GM19035 (cell line): ENCODE results near the gene EPHA6.

Experiments
- ATAC-seq: cut with Tn5 transposase; IDR thresholded peaks from one replicate; pipeline ENCODE4 v1.9.1; 2021; ENCODE audit not compliant: unreplicated experiment

Gene EPHA6

DNA sequence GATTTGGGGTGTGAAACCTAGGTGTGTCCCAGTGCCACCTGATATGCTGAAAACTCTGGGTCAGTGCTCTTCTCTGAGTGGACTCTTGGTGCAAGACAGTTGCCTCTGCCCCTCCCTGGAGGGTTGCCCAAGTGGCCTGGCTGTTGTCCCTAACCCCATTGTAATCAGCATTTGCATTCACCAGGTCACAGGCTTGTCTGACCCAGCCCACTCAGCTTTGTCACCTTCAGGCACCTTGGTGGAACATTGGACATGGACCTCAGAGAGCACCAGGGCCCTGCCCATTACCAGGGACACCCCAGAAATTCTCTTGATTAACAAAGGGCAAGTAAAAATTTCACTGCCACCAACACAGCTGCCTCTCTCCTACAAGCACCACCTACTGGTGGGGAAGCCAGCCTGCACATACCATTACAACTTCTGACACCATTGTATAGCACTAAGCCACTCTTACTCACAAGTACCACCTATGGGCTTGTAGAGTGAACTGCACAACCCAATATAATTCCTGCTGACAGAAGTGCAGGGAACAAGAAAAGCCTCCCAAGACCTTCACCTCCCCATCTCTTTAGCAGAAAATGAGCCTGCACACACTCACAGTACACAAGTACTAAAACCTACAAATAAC lies 324.6 kb downstream of the EPHA6 start:
- no peak for ATAC-seq

DNA sequence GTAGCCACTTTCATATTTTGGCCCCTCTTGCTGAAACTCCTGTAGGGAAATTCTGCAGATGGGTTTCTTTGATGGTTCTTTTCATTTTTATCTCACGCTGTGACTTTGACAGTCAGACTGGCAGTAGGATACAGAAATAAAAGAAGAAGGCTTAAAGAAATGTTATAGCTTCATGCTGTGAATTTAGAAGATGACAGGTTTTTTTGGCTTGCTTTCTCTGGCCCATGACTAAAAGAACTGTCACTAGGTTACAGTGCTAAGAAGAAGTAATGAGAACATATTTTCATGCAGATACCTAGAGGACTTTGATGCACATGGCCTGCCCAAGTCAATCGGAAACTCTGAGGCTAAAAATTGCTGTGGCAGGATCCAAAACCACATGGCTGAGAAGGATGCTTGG lies 334.5 kb downstream of the EPHA6 start:
- ATAC-seq, result no peak

DNA sequence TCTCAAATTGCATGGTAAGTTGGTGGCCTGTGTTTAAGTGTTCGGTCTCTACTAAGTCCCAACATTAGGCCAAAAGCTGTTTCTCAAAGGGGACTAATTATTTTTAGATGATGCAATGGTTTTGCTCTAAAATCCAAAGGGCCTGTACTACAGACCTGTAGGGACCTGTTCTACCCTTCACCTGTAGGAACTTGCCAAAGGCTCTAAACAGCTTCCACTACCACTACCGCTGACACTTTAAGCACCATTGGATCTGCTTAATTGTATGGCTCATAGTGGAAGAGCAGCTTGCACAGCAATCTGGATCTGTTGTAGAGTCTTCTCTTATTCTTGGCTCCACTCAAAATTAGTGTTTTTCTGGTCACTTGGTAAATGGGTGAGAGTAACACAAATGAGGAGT lies 346.8 kb downstream of the EPHA6 start:
- no peak for ATAC-seq

DNA sequence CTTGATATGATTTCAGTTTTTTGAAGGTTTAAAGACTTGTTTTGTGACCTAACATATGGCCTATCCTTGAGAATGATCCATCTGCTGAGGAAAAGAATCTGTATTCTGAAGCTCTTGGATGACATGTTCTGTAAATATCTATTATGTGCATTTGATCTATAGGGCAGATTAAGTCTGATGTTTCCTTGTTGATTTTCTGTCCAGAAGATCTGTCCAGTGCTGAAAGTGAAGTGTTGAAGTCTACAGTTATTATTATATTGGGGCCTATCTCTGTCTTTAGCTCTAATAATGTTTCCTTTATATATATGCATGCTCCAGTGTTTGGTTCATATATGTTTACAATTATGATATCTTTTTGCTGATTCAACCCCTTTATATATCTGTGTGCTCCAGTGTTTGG lies 362.8 kb downstream of the EPHA6 start:
- no peak for ATAC-seq

DNA sequence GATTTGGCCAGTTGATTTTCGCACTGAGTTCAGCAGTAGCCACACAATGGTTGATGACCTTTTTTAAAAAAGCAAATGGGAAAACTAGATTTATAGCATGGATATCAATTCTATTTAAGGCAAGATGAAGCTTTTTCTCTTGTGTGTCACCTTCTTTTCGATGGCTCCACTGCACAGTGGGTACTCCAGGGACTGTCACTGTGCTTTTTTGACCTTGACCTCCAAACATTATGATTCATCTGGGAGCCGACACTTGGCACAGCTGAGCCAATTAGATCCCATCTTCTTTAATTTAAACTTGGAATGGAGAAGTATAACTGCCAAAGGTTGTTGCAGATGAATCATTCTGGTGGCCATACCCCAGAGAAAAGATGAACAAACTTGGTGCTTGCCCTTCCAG lies 367.3 kb downstream of the EPHA6 start:
- no peak for ATAC-seq

DNA sequence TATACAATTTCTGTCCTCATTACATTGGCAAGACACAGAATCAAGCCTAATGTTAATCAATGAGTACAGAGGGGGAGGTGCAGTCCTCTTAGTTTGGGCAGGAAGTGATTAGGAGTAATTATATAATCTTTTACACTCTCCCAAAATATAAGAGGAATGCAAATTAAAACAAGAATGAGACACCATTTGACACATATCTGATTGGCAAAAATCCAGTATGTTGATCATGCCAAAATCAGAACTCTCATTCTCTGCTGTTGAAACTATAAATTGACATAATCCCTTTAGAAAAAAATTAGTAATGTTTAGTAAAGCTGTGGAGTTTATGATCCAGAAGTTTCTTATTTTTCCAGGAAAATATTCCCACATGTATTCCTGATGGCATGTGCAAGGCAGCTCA lies 373.4 kb downstream of the EPHA6 start:
- ATAC-seq, result no peak

DNA sequence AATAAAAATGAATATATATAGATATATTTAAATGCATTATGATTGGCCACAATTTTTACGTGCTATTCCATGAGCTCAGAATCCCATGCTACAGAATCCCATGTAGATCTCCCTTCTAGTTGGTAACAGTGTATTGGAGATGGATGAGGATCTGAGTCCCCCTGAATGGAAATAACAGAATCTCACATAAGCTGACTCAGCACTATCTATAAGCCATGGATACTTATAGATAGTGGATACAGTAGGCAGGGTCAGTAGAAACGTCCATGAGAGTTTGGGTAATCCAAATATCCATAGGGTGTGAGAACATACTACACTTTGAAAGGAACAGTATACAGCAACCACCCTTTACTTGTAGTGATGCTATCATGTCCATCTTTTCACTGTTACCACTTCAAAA lies 375.4 kb downstream of the EPHA6 start:
- no peak for ATAC-seq

DNA sequence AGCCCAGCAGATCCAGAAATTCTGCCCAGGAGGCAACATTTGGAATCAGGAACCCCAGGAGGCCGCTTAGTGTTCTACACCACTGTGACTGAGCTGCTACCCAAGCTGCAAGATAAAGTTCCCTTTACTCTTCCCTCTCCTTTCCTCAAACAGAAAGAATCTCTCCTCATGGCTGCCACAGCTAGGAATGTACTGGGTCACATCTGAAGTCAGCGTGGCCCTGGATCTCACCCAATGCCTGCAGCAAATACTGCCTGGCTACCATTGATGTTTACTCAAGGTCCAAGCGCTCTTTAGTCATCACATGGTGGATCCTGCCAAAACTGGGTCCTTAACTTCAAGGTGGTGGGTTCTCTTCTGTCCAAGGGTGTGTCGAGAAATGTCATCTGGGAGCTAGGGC lies 382.7 kb downstream of the EPHA6 start:
- no peak for ATAC-seq

DNA sequence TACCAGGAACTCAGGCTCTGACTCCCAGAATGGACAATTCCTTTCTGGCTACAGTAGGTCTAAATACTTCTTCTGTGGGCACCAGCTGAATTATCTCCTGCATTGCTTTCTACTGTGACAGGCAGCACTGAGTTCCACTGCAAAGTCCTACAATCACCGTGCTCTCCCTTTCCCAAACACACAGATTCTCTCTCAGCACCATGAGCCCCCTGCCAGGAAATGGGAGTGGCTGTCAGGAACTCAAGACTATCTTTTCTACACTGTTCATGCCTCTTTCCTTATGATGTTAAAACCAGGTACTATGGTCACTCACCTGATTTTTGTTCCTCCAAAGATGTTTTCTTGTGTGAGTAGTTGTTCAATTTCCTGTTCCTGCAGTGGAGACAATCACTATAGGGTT lies 383.4 kb downstream of the EPHA6 start:
- ATAC-seq, result no peak

DNA sequence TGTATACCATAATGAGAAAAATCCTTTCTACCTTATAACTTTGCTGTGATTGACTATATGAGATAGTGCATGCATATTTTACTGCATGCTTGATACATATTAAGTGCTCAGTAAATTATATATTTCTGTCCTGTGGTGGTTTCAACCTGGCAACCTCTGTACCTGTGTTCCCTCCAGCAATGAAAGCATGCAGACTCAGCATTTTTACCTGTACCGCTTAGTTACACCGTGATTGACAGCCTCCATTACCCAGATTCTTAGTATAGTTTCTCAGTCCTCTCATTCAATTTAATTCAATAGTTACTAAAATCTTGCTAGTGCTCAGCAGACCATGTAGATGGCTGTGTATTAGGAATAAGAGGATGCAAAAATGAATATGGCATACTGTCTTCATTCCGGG lies 386.0 kb downstream of the EPHA6 start:
- ATAC-seq, result no peak

DNA sequence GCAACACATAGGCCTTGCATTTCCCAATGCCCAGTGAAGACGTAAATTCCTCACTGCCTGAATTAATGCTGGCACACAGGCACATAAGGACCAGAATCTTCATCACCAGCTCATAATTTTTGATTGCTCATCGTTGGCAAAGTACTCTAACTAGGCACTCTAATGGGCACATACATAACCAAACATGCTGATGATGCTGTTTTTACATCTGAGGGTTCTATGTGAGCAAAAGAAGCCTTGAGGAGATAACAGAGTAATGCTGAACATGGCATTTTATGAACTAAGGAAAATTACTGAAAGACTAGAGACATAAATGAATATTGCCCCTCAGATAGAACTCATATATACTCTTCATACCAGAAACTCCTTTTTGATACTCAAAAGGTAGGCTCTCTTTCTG lies 387.4 kb downstream of the EPHA6 start:
- ATAC-seq, result no peak

DNA sequence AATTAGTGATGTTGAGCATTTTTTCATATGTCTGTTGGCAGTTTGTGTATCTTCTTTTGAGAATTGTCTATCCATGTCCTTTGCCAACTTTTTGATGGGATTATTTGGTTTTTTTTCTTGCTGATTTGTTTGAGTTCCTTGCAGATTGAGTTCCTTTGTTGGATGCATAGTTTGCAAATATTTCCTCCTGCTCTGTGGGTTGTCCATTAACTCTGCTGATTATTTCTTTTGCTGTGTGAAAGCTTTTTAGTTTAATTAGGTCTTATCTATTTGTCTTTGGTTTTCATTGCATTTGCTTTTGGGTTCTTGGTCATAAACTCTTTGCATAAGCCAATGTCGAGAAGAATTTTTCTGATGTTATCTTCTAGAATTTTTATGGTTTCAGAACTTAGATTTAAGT lies 414.6 kb downstream of the EPHA6 start:
- no peak for ATAC-seq

DNA sequence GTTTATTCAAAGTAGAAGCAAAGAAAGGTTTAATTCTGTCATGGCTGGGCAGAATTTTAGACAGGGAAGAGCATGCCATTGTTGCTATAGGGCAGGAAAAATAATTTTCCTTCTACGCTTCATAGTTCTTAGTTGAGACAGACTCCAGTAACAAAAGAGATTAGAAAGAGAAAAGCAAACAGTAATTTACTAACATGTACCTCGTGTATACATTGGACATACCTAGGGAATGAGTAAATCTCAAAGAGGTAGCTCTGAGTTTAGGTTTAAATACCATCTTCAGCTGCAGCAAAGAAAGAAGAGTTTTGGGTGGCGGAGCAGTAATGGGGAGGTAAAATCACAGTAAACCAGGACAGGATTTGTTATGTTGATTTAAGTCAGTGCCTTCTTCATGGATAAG lies 416.1 kb downstream of the EPHA6 start:
- ATAC-seq, result no peak

DNA sequence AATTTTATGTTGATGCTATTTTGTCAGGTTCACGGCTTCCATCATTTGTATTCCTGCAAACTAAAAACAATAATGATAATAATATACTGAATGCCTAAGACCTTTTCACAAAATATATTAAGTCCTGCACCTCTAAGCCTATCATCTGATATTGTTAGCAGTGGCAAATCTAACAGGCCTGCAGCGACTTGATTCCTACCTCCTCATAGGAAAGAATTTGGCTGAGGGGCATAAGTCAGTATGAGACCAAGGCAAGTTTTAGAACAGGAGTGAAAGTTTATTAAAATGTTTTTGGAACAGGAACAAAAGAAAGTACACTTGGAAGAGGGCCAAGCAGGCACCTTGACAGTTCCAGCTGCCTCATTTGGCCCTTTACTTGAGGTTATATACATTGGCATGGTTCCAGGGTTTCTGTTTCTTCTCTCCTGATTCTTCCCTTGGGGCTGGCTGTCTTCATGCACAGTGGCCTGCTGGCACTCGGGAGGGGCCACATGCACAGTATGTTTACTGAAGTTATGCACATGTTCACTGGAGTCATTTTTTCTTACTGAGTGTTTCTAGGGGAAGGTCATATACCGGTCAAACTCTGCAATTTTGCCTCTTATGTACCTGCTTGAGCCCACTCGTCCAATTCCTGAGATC lies 418.1 kb downstream of the EPHA6 start:
- ATAC-seq, result no peak

DNA sequence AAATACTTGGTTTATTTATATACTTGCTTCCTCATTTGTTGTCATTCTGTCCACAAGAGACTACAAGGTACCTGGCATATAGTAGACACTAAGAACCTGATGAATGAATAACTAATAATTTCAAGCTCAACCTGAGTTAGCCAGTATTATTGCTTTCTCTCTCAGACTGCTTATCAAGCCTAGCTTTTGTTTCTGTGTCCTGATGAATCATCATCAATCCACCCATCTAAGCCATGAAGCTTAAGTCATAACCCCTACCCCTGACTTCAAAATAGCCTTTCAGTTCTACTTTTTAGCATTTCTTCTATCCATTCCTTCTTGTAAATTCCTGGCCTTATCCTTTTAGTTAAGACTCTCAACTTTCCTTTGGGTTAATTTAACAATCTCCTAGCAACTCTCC lies 420.8 kb downstream of the EPHA6 start:
- no peak for ATAC-seq

DNA sequence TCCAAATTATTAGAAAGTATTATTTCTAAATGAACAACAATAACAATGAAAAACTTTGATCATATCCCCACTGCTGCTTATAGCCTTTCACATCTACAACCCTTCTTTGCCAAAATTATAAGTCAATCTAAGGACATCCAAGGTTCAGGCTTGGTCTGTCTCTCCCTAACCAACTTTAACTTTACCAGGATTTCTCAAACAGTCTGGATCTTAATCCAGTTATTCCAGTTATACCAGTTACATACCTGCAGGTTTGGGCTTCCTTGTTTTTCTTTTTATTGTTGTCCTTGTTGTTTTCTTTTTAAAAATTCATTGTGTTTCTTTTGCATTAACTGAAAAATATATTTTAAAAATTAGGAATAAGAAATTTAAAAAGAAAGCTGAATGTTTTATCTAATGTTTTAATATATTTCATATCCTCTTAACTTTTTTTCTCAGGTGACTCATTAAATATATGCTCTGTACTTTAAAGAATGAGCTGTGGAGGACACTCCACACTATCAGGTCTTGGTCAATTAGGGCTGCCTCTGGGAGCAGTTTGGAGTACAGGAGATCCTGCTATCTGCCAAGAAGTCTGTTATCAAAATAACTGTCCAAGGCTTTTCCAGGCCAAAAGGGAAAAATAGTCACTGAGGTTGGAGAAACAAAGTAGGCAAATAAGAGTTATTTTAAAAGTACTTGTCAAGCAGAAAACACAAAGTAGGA lies 421.4 kb downstream of the EPHA6 start:
- no peak for ATAC-seq

DNA sequence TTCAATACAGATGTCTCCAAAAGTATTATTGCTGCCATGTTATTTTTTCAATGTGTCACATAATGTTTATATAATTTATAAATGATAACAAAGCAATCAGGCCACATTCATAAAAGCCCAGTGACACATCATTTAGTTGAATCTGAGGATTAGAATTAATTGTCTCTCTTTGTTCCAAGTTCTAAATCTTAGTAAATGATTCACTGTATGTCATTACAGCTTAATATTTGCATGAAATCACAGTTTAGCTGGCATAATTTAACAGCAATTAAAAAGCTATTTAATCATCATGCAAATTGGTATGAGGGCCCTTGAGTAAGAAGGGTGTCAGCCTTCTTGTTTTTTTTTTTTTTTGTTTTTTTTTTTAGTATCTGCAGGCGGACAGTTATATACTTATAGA lies 427.0 kb downstream of the EPHA6 start:
- no peak for ATAC-seq

DNA sequence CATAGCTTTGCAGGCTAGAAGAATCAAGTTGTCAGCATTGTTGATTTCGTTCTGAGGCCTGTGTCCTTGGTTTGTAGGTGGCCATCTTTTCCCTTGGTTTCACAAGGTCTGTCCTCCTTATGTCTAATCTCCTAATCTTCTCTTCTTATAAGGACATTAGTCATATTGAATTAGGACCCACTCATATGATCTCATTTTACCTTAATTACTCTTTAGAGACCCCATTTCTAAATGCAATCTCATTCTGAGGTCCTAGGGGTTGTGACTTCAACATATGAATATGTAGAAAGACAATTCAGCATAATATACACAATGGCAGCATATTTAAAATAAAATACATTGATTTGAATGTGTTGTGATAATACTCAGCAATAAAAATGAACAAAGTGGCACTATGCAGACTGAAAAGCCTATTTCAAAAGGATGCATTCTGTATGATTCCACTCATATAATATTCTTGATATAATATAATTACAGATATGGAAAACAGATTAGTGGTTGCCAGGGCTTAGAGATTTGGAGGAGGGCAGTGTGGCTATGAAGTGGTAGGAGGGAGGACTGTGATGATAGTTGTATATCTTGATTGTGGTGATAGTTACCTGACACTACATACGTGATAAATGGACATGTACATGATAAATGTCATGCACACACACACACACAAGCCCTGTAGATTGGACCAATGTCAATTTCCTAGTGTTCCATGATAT lies 431.0 kb downstream of the EPHA6 start:
- ATAC-seq, result no peak

DNA sequence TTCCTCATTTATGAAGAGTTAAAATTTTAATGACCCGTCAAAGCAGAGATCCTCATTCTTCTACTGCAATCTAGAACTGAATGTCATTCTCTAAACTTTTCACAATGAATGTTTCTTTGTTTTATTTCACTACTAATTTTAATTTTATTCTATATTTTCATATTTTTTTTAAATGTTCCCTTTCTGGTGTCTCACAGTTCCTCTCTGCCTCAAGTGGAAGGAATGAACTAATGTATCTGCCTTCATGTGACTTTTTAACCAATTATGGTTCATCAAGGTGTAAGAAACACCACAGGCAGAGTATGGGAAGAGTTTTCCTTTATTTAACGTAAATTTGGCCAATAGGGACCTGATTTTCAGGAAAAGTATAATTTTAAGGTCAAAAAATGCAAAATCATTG lies 441.7 kb downstream of the EPHA6 start:
- no peak for ATAC-seq

DNA sequence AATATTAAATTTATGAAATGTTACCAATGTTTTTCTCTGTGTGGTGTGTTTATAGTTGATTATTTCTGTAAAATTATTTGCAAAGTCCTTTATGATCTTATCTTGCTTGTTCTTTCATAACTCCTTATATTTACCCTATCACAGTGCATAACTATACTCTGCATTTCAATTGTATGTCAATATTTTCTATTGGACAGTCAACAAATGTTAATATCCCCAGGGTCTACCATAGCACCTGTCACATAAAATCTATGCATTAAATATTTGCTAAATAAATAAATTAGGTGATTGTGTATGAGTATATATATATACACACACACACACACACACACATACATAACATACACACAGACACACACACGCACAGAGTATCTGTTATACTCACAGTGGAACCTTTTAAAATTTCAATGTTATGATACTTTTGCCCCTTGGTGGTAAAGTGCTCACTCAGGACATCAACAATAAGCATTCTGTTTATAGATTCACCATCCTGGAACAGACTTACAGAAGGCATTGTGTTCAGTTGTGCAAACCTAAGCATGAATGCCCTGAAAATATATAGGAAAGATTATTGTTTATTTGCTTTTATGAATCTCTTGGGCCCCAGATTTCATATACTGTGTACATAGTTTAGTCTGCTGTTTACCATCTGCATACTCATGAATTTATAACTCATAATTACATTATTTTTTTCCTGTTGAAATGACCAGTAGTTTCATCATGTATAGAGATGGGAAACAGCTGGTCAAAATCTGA lies 443.7 kb downstream of the EPHA6 start:
- ATAC-seq, result no peak

DNA sequence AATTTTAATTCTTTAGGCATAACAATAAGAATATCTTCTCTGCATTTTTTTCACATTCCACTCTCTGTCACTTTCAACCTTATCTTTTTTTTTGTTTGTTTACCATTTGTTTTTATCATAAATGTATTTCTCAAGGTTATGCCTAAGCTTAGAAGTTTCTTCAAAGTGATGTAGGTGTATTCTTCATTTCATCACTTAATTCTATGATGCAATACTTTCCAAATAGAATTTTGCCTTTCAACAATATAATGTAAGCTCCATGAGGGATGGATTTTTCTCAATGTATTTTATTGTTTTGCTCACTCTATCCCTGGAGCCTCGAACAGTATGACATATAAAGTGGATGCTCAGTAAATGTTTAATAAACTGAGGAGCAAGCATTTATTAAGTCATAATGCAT lies 444.9 kb downstream of the EPHA6 start:
- ATAC-seq, result no peak
